Measurements from ENCODE around the gene ZNF618.

DNA sequence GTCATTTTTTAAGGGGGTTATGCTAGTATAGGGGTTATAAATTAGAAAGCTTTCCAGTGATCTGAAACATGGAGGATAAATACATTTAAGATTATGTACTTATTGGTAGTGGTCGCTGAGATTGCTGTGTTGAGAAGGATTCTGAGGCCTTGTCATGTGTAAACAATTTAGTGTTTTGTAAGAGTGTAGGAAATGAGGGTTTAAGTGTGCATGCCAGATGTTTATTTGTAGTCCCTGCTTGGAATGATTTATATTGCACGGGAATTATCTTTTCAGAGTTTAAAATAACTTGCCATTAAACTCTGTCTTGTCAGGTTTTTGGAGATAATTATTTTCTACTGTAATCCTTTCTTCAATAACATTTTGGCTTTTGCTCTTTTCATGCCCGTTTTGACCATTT, 19.4 kb downstream of the ZNF618 start:
- TF ChIP-seq, protein P1, sequence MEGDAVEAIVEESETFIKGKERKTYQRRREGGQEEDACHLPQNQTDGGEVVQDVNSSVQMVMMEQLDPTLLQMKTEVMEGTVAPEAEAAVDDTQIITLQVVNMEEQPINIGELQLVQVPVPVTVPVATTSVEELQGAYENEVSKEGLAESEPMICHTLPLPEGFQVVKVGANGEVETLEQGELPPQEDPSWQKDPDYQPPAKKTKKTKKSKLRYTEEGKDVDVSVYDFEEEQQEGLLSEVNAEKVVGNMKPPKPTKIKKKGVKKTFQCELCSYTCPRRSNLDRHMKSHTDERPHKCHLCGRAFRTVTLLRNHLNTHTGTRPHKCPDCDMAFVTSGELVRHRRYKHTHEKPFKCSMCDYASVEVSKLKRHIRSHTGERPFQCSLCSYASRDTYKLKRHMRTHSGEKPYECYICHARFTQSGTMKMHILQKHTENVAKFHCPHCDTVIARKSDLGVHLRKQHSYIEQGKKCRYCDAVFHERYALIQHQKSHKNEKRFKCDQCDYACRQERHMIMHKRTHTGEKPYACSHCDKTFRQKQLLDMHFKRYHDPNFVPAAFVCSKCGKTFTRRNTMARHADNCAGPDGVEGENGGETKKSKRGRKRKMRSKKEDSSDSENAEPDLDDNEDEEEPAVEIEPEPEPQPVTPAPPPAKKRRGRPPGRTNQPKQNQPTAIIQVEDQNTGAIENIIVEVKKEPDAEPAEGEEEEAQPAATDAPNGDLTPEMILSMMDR (IDR thresholded peaks at IDR 0.05) = no peak
- TF ChIP-seq, protein P2, sequence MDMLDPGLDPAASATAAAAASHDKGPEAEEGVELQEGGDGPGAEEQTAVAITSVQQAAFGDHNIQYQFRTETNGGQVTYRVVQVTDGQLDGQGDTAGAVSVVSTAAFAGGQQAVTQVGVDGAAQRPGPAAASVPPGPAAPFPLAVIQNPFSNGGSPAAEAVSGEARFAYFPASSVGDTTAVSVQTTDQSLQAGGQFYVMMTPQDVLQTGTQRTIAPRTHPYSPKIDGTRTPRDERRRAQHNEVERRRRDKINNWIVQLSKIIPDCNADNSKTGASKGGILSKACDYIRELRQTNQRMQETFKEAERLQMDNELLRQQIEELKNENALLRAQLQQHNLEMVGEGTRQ (IDR thresholded peaks at IDR 0.05; ENCODE audit: borderline replicate concordance, low read depth, low read length) = no peak
- no peak for TF ChIP-seq GABPA (IDR thresholded peaks at IDR 0.05; ENCODE audit: low read depth)
- TF ChIP-seq, protein P3, sequence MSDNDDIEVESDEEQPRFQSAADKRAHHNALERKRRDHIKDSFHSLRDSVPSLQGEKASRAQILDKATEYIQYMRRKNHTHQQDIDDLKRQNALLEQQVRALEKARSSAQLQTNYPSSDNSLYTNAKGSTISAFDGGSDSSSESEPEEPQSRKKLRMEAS (IDR thresholded peaks at IDR 0.05; ENCODE audit: low read depth) = no peak
- TF ChIP-seq, protein P4, sequence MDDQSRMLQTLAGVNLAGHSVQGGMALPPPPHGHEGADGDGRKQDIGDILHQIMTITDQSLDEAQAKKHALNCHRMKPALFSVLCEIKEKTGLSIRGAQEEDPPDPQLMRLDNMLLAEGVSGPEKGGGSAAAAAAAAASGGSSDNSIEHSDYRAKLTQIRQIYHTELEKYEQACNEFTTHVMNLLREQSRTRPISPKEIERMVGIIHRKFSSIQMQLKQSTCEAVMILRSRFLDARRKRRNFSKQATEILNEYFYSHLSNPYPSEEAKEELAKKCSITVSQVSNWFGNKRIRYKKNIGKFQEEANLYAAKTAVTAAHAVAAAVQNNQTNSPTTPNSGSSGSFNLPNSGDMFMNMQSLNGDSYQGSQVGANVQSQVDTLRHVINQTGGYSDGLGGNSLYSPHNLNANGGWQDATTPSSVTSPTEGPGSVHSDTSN (IDR thresholded peaks at IDR 0.05) = no peak
- no peak for TF ChIP-seq YY1 (IDR thresholded peaks at IDR 0.05; ENCODE audit: low read depth)
- no peak for TF ChIP-seq FOXJ3 (CRISPR knock-in tag; IDR thresholded peaks at IDR 0.05)
- no peak for TF ChIP-seq EP300 (IDR thresholded peaks at IDR 0.05; ENCODE audit: borderline replicate concordance in 1 of 2, low read depth in 1 of 2, low read length in 1 of 2)
- no peak for TF ChIP-seq TAF1 (IDR thresholded peaks at IDR 0.05; ENCODE audit: borderline replicate concordance, low read depth, low read length)
- TF ChIP-seq GATA2 (CRISPR knock-in tag; IDR thresholded peaks at IDR 0.05) = no peak
- TF ChIP-seq RAD21 (IDR thresholded peaks at IDR 0.05; ENCODE audit: low read length) = no peak
